Thyroid gland (tissue), 4 donors: Measurements from ENCODE around the gene ADAMTS7. TPM values are rescaled to one million over a fixed set of nuclear protein-coding genes. Genes with fewer than 3 reads are reported as not detected.

ENCODE experiments used
- DNase-seq, 2 donors: peaks; one replicate each; pipeline ENCODE4 v3.0.0-alpha.2; 2019
- H3K27ac ChIP-seq, 3 donors: fragments of 200-600 bp; sonication (generic); 1 replicate in 2 of 3; 2 replicates in 1 of 3; pipeline ENCODE4 v1.5.1; 2016 to 2019; ENCODE audit warnings: mild to moderate bottlenecking in 1 of 3, moderate library complexity in 1 of 3
- H3K27me3 ChIP-seq: fragments of 200-600 bp; sonication (generic); one replicate; pipeline ENCODE4 v1.5.1; 2019
- H3K36me3 ChIP-seq, 2 donors: fragments of 200-600 bp; sonication (generic); one replicate each; pipeline ENCODE4 v1.5.1; 2016 to 2019
- H3K4me1 ChIP-seq, 2 donors: fragments of 200-600 bp; sonication (generic); one replicate each; pipeline ENCODE4 v1.5.1; 2017 to 2019
- H3K4me3 ChIP-seq, 3 donors: fragments of 200-600 bp; sonication (generic); replicated peaks in 1 of 3; 1 replicate in 2 of 3; 2 replicates in 1 of 3; pipeline ENCODE4 v1.5.1; 2016; ENCODE audit warnings: mild to moderate bottlenecking in 1 of 3
- H3K9me3 ChIP-seq: fragments of 200-600 bp; sonication (generic); one replicate; pipeline ENCODE4 v1.5.1; 2017
- POLR2A ChIP-seq, 2 donors: fragments of 450-650 bp; IDR thresholded peaks; one replicate each; pipeline ENCODE4 v1.6.1; 2017; ENCODE audit warnings: antibody characterized with exemption in 2 of 2, mild to moderate bottlenecking in 2 of 2, moderate library complexity in 1 of 2
- WGBS, 2 donors: methylation state at CpG; one replicate each; pipeline ENCODE4 v1.1.5; 2017; 5-methylcytosine and 5-hydroxymethylcytosine counted together
- intact Hi-C: fragments of 100-400 bp; cut with DNase I; formaldehyde crosslinking; loops from one replicate; pipeline ENCODE4 v1.15.1; 2023
- total RNA-seq, 4 donors: library from RNA; depleted of rRNA; stranded (reverse); fragments of >200 nt; gene quantifications; one replicate each; pipeline ENCODE4 v1.2.3, GENCODE V29; 2016
- TF ChIP-seq, protein P1 (sequence below), 6 experiments: fragments of 200-600 bp in 3 of 6; fragments of 450-650 bp in 3 of 6; sonication (generic) in 3 of 6; IDR thresholded peaks; one replicate each; pipeline ENCODE4 v1.5.1; 2016 to 2019; ENCODE audit warnings: antibody characterized with exemption in 6 of 6, mild to moderate bottlenecking in 2 of 6, inconsistent platforms in 1 of 6, moderate library complexity in 1 of 6

ADAMTS7 gene
- total RNA-seq, 4 donors from 2014 or later: 0.68 to 2.5 (median 1.8) TPM

DNA sequence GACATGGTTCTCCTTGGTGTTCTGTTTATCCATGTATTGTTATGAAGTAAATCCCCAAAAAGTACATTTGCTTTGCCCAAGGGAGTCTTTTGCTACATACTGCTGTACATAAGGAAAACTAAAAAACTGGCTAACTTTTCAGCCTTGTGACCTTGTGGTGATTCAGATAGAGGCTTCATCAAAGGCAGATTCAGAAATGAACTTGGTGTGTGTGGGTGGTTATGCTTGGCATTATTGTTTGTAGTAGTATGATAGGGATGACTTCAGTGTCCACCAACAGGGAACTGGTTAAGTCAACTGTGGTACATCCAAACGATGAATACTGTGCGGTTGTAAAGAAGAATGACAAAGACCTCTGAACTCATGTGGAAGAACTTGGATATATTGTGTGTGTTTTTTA, 94.6 kb downstream of the ADAMTS7 start:
- Histone ChIP-seq H3K27me3 (no peaks in the 10 kb centered on the region), H3K4me1 (no peaks in the 10 kb centered on the region), H3K4me3 (no peak overlapping the region), H3K9me3 (no peaks in the 10 kb centered on the region), H3K36me3 (no peaks in the 10 kb centered on the region), H3K27ac (no peak overlapping the region)
- WGBS, 2 donors: 82 to 83% methylated on average over 2 of the region's 2 CpGs
- no peak for DNase-seq
- intact Hi-C loops: no loop called here
- TF ChIP-seq, protein P1, sequence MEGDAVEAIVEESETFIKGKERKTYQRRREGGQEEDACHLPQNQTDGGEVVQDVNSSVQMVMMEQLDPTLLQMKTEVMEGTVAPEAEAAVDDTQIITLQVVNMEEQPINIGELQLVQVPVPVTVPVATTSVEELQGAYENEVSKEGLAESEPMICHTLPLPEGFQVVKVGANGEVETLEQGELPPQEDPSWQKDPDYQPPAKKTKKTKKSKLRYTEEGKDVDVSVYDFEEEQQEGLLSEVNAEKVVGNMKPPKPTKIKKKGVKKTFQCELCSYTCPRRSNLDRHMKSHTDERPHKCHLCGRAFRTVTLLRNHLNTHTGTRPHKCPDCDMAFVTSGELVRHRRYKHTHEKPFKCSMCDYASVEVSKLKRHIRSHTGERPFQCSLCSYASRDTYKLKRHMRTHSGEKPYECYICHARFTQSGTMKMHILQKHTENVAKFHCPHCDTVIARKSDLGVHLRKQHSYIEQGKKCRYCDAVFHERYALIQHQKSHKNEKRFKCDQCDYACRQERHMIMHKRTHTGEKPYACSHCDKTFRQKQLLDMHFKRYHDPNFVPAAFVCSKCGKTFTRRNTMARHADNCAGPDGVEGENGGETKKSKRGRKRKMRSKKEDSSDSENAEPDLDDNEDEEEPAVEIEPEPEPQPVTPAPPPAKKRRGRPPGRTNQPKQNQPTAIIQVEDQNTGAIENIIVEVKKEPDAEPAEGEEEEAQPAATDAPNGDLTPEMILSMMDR (IDR thresholded peaks at IDR 0.05): no peak
- no peak for TF ChIP-seq POLR2A (IDR thresholded peaks at IDR 0.05)

DNA sequence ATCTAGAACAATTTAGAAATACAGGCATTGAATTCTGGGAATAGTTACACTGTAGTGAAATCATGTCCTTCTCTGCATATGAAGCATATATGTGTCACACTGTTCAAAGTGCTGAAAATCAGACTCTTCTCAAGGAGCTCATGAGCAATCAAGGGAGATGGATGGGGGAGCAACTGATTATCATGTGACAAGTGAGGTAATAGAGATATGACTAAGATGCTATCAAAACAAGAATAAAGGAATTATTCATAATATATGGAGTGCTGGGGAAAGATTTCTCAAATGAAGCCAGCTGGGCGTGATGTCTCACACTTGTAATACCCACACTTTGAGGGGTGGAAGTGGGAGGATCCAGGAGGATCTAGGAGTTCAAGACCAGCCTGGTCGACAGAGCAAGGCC, 95.3 kb downstream of the ADAMTS7 start:
- DNase-seq: no peak
- intact Hi-C loops: no loop called here

DNA sequence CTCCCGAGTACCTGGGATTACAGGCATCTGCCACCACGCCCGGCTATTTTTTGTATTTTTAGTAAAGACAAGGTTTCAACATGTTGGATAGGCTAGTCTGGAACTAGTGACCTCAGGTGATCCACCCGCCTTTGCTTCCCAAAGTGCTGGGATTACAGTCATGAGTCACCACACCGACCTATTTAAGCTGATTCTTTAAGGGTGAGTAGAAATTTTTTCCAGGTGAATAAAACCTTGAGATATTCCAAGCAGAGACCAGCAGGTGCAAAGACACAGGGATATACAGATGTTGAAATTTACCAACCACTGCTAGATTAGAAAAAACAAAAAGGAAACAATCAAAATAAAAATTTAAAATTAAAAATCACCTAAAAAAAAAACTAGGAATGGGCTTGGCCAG, 95.8 kb downstream of the ADAMTS7 start:
- no peak for DNase-seq
- H3K9me3 ChIP-seq: no peaks in the 10 kb centered on the region
- TF ChIP-seq POLR2A (IDR thresholded peaks at IDR 0.05): no peak
- TF ChIP-seq, protein P1 (IDR thresholded peaks at IDR 0.05): no peak
- no peaks in the 10 kb centered on the region for H3K27me3 ChIP-seq
- H3K4me3 ChIP-seq: no peak overlapping the region
- H3K4me1 ChIP-seq: no peaks in the 10 kb centered on the region
- intact Hi-C loops: no loop called here
- WGBS, 2 donors: 75 to 91% methylated on average over 5 of the region's 5 CpGs
- no peak overlapping the region for H3K27ac ChIP-seq
- no peaks in the 10 kb centered on the region for H3K36me3 ChIP-seq

More for the DNA sequence above, 95.3 kb downstream of the ADAMTS7 start:
- no peaks in the 10 kb centered on the region for H3K36me3 ChIP-seq
- WGBS, 2 donors: 71 to 76% methylated on average over 2 of the region's 2 CpGs
- no peaks in the 10 kb centered on the region for H3K9me3 ChIP-seq
- TF ChIP-seq, protein P1 (IDR thresholded peaks at IDR 0.05): no peak
- TF ChIP-seq POLR2A (IDR thresholded peaks at IDR 0.05): no peak
- H3K27ac ChIP-seq: no peak overlapping the region
- no peaks in the 10 kb centered on the region for H3K27me3 ChIP-seq
- no peak overlapping the region for H3K4me3 ChIP-seq
- no peaks in the 10 kb centered on the region for H3K4me1 ChIP-seq

DNA sequence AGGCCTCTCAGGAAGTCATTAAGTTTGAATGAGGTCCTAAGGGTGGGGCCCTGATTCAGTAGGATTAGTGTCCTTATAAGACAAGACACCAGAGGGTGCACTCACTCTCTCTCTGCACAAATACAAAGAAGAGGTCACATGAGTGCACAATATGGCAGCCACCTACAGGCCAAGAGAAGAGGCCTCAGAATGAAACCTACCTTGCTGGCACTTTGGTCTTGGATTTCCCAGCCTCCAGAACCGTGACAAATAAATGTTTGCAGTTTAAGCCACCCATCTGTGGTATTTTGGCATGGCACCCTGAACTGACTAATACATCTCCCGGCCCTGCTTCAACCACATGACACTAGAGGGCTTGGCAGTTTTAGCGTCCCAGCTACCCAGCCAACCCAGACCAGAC, 96.4 kb downstream of the ADAMTS7 start:
- no peaks in the 10 kb centered on the region for H3K4me1 ChIP-seq
- 69 to 93% methylated on average over 3 of the region's 3 CpGs for WGBS, 2 donors
- intact Hi-C loops: loop anchor here (5.0 kb wide), 1 partner anchor 98 kb away; no protein-coding TSS in a partner anchor
- no peak overlapping the region for H3K4me3 ChIP-seq
- no peaks in the 10 kb centered on the region for H3K9me3 ChIP-seq
- TF ChIP-seq, protein P1 (IDR thresholded peaks at IDR 0.05): no peak
- TF ChIP-seq POLR2A (IDR thresholded peaks at IDR 0.05): no peak
- no peak for DNase-seq
- no peaks in the 10 kb centered on the region for H3K27me3 ChIP-seq
- no peaks in the 10 kb centered on the region for H3K36me3 ChIP-seq
- H3K27ac ChIP-seq: no peak overlapping the region

DNA sequence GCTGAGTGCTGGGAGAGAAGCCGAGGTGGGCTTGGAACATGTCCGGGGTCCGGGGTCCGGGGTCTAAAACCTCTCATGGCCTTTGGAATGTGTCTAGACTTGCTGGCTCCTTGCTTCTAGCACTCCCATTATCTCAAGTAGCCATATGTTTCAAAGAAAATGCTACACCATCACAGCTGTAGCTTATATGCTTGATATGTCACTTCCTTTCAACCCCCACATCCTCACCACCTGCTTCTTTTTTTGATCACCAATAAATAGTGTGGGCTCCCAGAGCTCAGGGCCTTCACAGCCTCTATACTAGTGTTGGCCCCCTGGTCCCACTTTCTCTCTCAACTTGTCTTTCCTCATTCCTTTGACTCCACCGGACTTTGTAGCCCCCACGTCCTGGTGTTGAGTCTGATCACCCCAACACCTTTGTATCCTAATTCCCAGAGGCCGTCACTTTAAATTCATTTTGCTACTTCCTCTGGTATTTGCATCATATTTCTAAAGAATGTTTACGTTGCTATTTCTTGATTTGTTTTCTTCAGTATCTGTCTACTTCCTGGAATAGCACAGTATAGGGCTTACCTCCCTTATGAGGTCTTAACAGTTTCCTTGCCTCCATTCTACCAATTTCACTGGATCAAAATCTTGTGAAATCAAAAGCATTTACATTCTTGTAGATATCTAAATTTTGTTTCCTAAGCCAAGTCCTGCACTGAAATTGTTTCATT, 98.3 kb downstream of the ADAMTS7 start:
- H3K27me3 ChIP-seq: no peaks in the 10 kb centered on the region
- H3K9me3 ChIP-seq: no peaks in the 10 kb centered on the region
- TF ChIP-seq, protein P1 (IDR thresholded peaks at IDR 0.05): no peak
- TF ChIP-seq POLR2A (IDR thresholded peaks at IDR 0.05): no peak
- WGBS, 2 donors: 64 to 73% methylated on average over 8 of the region's 8 CpGs
- intact Hi-C loops: loop anchor here (5.0 kb wide), 1 partner anchor 96 kb away; no protein-coding TSS in a partner anchor
- H3K4me3 ChIP-seq: no peak overlapping the region
- no peak overlapping the region for H3K27ac ChIP-seq
- H3K4me1 ChIP-seq: peaks cover 0 to 4% of the 10 kb centered on the region in 2 donors
- DNase-seq: no peak
- H3K36me3 ChIP-seq: no peaks in the 10 kb centered on the region
